Measurements from ENCODE around the gene XPR1. TPM values are rescaled to one million over a fixed set of nuclear protein-coding genes. Genes with fewer than 3 reads are reported as not detected.

The XPR1 gene
- total and polyA plus RNA-seq, 2 donors (not counting 3 experiments of a cell fraction or from before 2014, with no cell fraction given): 23.9 to 26.7 TPM

GRCh38 chr1:180586671-180587155 lies 45.1 kb upstream of the XPR1 start:
- no peak overlapping the region for H3K27ac ChIP-seq (ENCODE audit: insufficient read depth, low read depth, low read length)
- ChIA-PET POLR2A (no interaction called here), CTCF (no interaction called here)
- no peak overlapping the region for H3K4me2 ChIP-seq (ENCODE audit: insufficient read depth, low read length)
- no peaks in the 10 kb centered on the region for H3K36me3 ChIP-seq (ENCODE audit: control insufficient read depth in 2 of 2, extremely low read depth in 1 of 2, insufficient read depth in 2 of 2, low read length in 2 of 2)
- dilution Hi-C loops (cut with MboI; ENCODE audit: extremely low pct_ligation_motif_present, low sequenced_read_pairs): no loop called here
- no peaks in the 10 kb centered on the region for H3K9me1 ChIP-seq (replicated peaks; ENCODE audit: control insufficient read depth, extremely low read depth, insufficient read depth, low read length)
- FAIRE-seq (no peak), DNase-seq (ENCODE audit: low read depth, low spot score) (peak; percentile 47)
- no peaks in the 10 kb centered on the region for H3K4me1 ChIP-seq (ENCODE audit: control insufficient read depth, extremely low read depth, insufficient read depth, low read length)
- intact Hi-C loops (cut with micrococcal nuclease): no loop called here
- no TSS peak for BruUV-seq (replicated peaks)
- H3K79me2 ChIP-seq (ENCODE audit: control insufficient read depth, insufficient read depth, low read length): no peaks in the 10 kb centered on the region
- H4K20me1 ChIP-seq (replicated peaks; ENCODE audit: control insufficient read depth, extremely low read depth, insufficient read depth, low read length): no peaks in the 10 kb centered on the region
- TF ChIP-seq GATA2 (IDR thresholded peaks at IDR 0.05; ENCODE audit: insufficient read depth, insufficient read length, low read depth, low read length) (no peak), POLR2AphosphoS5 (IDR thresholded peaks at IDR 0.05; ENCODE audit: insufficient read depth, low read depth, low read length) (no peak), MYC (IDR thresholded peaks at IDR 0.05; ENCODE audit: low read depth, low read length) (no peak), EZH2 (IDR thresholded peaks at IDR 0.05; ENCODE audit: borderline replicate concordance, low read depth, low read length, severe bottlenecking) (no peak), MAX (IDR thresholded peaks at IDR 0.05; ENCODE audit: insufficient read depth, insufficient read length) (no peak), CTCF (IDR thresholded peaks at IDR 0.05; ENCODE audit: extremely low read depth in 1 of 2, insufficient read depth in 1 of 2, low read depth in 1 of 2, low read length in 2 of 2) (no peak)
- H3K4me3 ChIP-seq (replicated peaks in 1 of 3; ENCODE audit: insufficient read depth in 1 of 3, low read depth in 1 of 3, low read length in 3 of 3): no peak overlapping the region
- no peak overlapping the region for H3K9ac ChIP-seq (replicated peaks; ENCODE audit: extremely low read depth, insufficient read depth, low read length)
- H2AFZ ChIP-seq (ENCODE audit: low read depth, low read length): no peak overlapping the region
- peaks cover 0 to 4% of the 10 kb centered on the region in 2 experiments for H3K27me3 ChIP-seq (ENCODE audit: control insufficient read depth in 2 of 2, insufficient read depth in 2 of 2, low read length in 2 of 2)
- H3K9me3 ChIP-seq (replicated peaks; ENCODE audit: control insufficient read depth, insufficient read depth, low read length): no peaks in the 10 kb centered on the region

All from endothelial cell of umbilical vein (primary cell).